ENCODE results near the gene SRPK3. TPM values are rescaled to one million over a fixed set of nuclear protein-coding genes. Genes with fewer than 3 reads are reported as not detected.
A peak's percentile ranks its signal among the peaks of the same experiment; 100 is the strongest.
"Not testable (repeated sequence)": the region's sequence is repeated elsewhere in the genome, so short reads cannot be mapped to it uniquely, and the experiment has no call there.

The SRPK3 gene
- total and polyA plus RNA-seq, 5 donors: 27.0 to 53.1 (median 36.5) TPM

DNA sequence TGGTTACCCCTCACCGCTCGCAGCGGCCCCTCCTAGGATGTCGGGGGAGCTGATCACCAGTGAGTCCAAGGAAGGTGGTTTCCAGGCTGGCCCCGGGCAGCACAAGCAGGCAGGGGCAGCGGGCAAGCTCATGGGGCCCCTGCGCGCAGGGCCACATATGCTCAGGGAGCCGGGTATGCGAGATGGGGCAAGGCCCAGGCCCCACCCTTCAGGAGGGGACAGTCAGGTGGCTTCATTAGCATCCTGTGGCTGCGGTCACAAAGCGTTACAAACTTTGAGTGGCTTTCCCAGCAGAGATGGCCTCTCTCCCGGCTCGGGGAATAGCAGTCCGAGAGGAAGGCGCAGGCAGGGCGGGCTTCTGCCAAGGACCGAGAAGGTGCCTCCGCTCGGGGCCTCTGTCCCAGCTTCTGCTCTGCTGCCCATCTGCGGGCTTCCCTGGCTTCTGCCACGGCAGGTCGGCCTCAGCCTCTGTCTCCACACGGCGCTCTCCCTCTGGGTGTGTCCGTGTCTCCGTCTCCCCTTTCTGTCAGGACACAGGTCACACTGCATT, 42.7 kb upstream of the SRPK3 start:
- H3K9me3 ChIP-seq (ENCODE audit: control insufficient read depth, low read length): no peaks in the 10 kb centered on the region
- WGBS: 94% methylated on average over 25 of the region's 27 CpGs
- intact Hi-C loops (cut with DNase I): no loop called here

DNA sequence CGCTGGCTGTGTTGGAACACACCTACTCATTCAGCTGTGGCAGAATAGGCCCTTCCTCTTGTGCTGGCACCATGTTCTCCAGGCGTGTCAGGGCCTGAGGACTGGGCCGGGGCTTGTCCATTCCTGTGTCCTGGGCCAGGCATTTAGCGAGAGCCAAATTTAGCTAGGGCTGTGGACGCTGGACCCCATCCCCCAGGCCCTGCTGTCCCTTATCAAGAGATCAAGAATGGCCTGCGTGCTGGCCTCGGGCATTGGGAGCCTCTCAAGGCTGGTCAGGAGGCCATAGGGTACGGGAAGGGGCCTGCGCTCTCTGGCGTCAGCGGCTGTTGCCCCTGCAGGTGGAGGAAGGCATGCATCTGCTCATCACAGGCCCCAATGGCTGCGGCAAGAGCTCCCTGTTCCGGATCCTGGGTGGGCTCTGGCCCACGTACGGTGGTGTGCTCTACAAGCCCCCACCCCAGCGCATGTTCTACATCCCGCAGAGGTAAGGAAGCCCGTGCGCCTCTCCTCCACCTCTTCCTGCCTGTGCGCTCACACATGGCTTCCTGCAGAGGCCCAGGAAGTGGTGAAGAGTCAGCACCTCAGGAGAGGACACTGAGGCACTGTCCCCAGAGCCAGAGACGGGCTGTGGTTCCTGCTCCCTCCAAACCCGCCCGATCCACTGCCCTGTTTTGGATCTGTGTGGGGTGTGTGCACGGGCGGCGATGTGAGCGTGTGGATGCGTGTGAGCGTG, 40.9 kb upstream of the SRPK3 start:
- intact Hi-C loops (cut with DNase I): no loop called here
- WGBS: 84% methylated on average over 29 of the region's 29 CpGs
- ATAC-seq: peak in 1 of 2 donors; percentile 32
- Histone ChIP-seq H3K27ac (ENCODE audit: low read length) (no peak overlapping the region), H3K9me3 (ENCODE audit: control insufficient read depth, low read length) (no peaks in the 10 kb centered on the region), H3K27me3 (ENCODE audit: control insufficient read depth, insufficient read depth) (no peaks in the 10 kb centered on the region), H3K4me3 (ENCODE audit: low read length) (no peak overlapping the region), H3K4me1 (ENCODE audit: control insufficient read depth, insufficient read depth, low read length) (no peaks in the 10 kb centered on the region)
- peak in 2 of 3 donors; percentile 43 to 46 for DNase-seq

More for the DNA sequence above, 42.7 kb upstream of the SRPK3 start:
- no peaks in the 10 kb centered on the region for H3K4me1 ChIP-seq (ENCODE audit: control insufficient read depth, insufficient read depth, low read length)
- H3K27me3 ChIP-seq (ENCODE audit: control insufficient read depth, insufficient read depth): no peaks in the 10 kb centered on the region
- no peak overlapping the region for H3K27ac ChIP-seq (ENCODE audit: low read length)
- ATAC-seq: no peak
- peak in 1 of 3 donors; percentile 41 for DNase-seq
- no peak overlapping the region for H3K4me3 ChIP-seq (ENCODE audit: low read length)

DNA sequence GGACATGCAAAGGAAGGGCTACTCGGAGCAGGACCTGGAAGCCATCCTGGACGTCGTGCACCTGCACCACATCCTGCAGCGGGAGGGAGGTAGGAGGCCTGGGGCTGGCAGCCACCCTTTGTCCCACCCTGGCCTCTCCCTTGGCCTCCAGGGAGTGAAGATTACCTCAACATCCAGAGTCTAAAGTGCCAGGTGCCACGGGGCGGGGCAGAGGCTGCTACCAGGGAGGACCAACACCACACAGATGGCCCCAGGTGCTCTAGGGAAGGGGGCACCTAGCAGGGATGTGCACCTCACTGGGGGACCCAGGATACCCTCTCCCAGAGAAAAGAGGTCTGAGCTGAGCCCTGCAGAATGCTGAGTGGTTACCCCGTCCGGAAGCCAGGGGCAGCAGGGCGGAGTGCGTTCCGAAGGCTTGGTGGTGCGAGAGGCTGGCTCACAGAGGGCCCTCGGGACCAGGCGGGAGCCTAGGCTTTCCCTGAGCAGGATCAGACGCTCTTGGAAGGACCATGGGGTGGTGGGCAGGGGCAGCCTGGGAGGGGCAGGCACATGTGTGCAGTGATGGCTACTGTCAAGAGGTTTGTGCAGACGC, 40.1 kb upstream of the SRPK3 start:
- Histone ChIP-seq H3K27me3 (ENCODE audit: control insufficient read depth, insufficient read depth) (no peaks in the 10 kb centered on the region), H3K27ac (ENCODE audit: low read length) (no peak overlapping the region), H3K9me3 (ENCODE audit: control insufficient read depth, low read length) (no peaks in the 10 kb centered on the region), H3K4me1 (ENCODE audit: control insufficient read depth, insufficient read depth, low read length) (no peaks in the 10 kb centered on the region), H3K4me3 (ENCODE audit: low read length) (no peak overlapping the region)
- peak in 2 of 3 donors; percentile 46 to 49 for DNase-seq
- intact Hi-C loops (cut with DNase I): no loop called here
- ATAC-seq: no peak
- WGBS: 85% methylated on average over 16 of the region's 16 CpGs

DNA sequence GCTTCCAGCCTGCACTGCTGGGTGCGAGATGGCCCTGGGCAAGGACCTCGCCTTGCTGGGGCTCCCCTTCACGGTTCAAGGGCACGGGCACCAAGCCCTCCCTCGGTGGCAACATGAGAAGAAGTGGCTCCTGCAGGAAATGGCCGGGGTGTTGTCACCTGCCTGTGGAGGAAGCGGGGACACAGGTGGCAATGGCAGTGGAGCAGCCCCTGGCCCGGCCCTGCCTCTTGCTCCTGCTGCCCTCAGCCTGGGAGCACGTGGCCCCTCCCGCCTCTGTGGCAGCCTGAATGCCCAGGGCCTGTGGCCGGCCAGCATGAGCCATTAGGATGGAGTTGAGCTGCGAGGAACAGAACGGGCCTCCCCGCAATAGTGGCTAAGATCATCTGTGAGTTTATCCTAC, 39.4 kb upstream of the SRPK3 start:
- no peak overlapping the region for H3K27ac ChIP-seq (ENCODE audit: low read length)
- intact Hi-C loops (cut with DNase I): no loop called here
- 93% methylated on average over 14 of the region's 14 CpGs for WGBS

DNA sequence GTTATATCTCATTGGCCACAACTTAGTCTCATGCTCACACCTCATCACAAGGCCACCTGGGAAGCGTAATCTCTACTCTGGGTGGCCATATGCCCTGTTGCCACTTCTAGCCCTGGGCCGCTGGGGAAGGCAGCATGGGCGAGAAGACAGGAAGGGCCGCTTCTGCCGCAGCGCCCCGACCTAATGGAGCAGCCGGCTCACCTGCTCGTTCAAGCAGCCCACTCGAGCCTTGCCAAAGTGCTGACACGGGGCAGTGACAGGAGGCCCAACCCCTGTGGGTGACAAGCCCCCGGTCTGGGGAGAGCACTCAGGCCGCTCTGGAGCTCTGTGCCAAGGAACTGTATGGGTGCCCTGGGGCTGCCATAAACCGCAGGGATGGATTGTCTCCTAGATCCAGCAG, 38.7 kb upstream of the SRPK3 start:
- H3K9me3 ChIP-seq (ENCODE audit: control insufficient read depth, low read length); H3K4me1 ChIP-seq (ENCODE audit: control insufficient read depth, insufficient read depth, low read length); H3K4me3 ChIP-seq (ENCODE audit: low read length); H3K27ac ChIP-seq (ENCODE audit: low read length); intact Hi-C loops (cut with DNase I); H3K27me3 ChIP-seq (ENCODE audit: control insufficient read depth, insufficient read depth); ATAC-seq: not testable (repeated sequence)
- WGBS: 96% methylated on average over 14 of the region's 14 CpGs
- peak in 1 of 3 donors; percentile 42 for DNase-seq

More for the DNA sequence above, 39.4 kb upstream of the SRPK3 start:
- ATAC-seq (no peak), DNase-seq (peak in 1 of 3 donors; percentile 48)
- Histone ChIP-seq H3K4me1 (ENCODE audit: control insufficient read depth, insufficient read depth, low read length) (no peaks in the 10 kb centered on the region), H3K27me3 (ENCODE audit: control insufficient read depth, insufficient read depth) (no peaks in the 10 kb centered on the region), H3K9me3 (ENCODE audit: control insufficient read depth, low read length) (no peaks in the 10 kb centered on the region), H3K4me3 (ENCODE audit: low read length) (no peak overlapping the region)

DNA sequence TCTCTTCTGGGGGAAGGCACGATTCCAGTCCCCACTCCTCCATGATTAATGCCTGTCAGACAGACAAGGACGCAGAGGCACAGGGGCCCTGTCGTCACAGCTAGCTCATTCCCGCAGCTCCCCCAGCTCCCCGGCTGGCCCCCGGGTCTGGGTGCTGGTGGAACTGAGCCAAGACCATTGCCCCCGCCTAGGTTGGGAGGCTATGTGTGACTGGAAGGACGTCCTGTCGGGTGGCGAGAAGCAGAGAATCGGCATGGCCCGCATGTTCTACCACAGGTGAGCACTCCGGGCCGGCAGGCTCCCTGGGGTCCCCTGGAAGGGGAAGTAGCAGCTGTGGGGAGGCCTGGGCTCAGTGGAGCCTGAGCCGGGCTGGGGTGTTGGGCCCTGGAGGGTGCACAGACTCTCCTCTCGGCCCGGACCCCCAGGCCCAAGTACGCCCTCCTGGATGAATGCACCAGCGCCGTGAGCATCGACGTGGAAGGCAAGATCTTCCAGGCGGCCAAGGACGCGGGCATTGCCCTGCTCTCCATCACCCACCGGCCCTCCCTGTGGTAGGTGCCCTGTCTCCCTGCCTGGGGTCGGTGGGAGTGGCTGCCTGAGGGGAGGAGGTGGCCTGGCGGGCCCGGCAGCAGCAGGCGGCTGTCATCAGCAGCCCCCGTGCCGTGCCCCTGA, 37.9 kb upstream of the SRPK3 start:
- WGBS: 69% methylated on average over 30 of the region's 32 CpGs
- H3K9me3 ChIP-seq (ENCODE audit: control insufficient read depth, low read length); H3K4me3 ChIP-seq (ENCODE audit: low read length); H3K27me3 ChIP-seq (ENCODE audit: control insufficient read depth, insufficient read depth); intact Hi-C loops (cut with DNase I); ATAC-seq; H3K27ac ChIP-seq (ENCODE audit: low read length); H3K4me1 ChIP-seq (ENCODE audit: control insufficient read depth, insufficient read depth, low read length): not testable (repeated sequence)
- DNase-seq: peak in 1 of 3 donors; percentile 51

DNA sequence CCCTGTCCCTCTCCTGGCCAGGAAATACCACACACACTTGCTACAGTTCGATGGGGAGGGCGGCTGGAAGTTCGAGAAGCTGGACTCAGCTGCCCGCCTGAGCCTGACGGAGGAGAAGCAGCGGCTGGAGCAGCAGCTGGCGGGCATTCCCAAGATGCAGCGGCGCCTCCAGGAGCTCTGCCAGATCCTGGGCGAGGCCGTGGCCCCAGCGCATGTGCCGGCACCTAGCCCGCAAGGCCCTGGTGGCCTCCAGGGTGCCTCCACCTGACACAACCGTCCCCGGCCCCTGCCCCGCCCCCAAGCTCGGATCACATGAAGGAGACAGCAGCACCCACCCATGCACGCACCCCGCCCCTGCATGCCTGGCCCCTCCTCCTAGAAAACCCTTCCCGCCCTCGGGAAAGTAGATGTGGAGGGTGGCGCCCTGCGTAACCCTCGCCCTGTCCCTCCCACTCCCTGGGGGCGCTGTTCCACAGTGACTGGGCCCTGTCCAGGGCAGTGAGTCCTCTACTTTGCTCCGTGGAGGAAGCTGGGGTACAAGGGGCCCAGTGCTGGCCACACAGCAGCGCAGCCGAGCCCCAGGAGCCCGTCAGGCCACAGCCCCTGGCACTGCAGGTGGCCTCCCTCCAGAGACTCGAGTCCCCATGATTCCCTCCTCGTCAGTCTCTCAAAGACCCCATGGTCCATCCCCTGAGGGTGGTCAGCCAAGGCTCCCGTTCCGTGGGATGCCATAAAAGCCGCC, 37.2 kb upstream of the SRPK3 start:
- H3K27ac ChIP-seq (ENCODE audit: low read length); H3K4me1 ChIP-seq (ENCODE audit: control insufficient read depth, insufficient read depth, low read length); H3K4me3 ChIP-seq (ENCODE audit: low read length); H3K27me3 ChIP-seq (ENCODE audit: control insufficient read depth, insufficient read depth); ATAC-seq; H3K9me3 ChIP-seq (ENCODE audit: control insufficient read depth, low read length); intact Hi-C loops (cut with DNase I): not testable (repeated sequence)
- 44% methylated on average over 31 of the region's 35 CpGs for WGBS
- peak; percentile 74 to 91 (median 89) for DNase-seq

DNA sequence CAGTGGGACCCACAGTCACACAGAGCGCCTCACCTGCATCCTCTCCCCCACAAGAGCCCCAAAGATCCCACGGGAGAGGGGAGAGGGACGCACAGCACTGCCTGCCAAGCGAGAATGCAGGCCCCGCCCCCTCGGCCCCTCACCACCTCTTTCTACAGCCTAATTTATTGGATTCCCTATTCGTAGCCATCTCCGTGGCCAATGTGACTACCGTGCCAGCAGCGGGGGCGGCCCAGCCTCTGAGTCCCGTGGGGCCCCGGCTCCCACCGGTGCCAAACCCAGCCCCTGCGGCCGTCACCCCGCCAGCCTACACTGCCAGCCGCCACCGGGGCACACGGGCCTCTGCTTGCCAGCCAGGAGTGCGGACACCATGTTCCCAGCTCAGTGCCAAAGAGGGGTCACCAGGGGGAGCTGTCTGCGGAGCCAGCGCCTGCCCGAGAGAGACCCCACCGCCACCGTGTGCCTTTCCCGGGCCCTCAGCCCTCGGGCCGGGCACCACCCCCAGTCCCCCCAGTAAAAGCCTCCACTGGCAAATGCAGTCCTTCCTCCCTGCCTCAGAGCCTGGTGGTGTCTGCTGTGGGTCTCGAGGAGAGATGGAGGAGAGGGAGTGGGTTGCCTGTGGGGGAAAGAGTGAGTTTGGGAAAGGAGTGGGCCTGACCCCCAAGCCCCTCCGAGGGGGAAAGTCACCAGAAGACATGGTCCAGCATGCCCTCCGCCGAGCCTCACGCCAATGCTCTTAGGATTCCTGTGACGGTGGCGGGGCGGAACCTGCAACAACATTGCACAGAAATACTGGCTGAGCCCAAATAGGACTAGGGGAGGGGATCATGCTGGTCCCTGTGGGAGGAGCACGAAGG, 36.4 kb upstream of the SRPK3 start:
- H3K27ac ChIP-seq (ENCODE audit: low read length): no peak overlapping the region
- H3K27me3 ChIP-seq (ENCODE audit: control insufficient read depth, insufficient read depth): no peaks in the 10 kb centered on the region
- H3K4me1 ChIP-seq (ENCODE audit: control insufficient read depth, insufficient read depth, low read length): no peaks in the 10 kb centered on the region
- H3K4me3 ChIP-seq (ENCODE audit: low read length): no peak overlapping the region
- ATAC-seq (no peak), DNase-seq (peak; percentile 48 to 73 (median 68))
- H3K9me3 ChIP-seq (ENCODE audit: control insufficient read depth, low read length): no peaks in the 10 kb centered on the region
- intact Hi-C loops (cut with DNase I): no loop called here
- WGBS: 9% methylated on average over 38 of the region's 38 CpGs

DNA sequence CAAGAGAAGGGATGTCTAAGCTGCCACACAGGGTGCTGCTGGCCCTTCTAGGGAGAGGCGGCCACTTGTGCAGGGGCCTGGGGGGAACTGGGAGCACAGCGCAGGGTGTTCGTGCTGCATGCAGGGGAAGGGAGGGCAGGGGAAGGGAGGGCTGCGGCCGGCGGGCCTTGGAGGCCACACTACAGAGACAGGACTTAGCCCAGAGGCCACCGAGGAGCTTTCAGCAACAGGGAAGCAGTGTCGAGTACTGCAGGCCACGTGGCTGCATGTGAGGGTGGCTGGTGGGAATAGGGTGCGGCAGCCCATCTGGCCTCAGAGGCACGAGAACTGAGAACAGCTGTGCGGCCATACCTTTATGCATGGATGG, 35.8 kb upstream of the SRPK3 start:
- ATAC-seq; H3K27me3 ChIP-seq (ENCODE audit: control insufficient read depth, insufficient read depth); H3K4me1 ChIP-seq (ENCODE audit: control insufficient read depth, insufficient read depth, low read length); H3K9me3 ChIP-seq (ENCODE audit: control insufficient read depth, low read length); intact Hi-C loops (cut with DNase I); H3K27ac ChIP-seq (ENCODE audit: low read length); H3K4me3 ChIP-seq (ENCODE audit: low read length); DNase-seq: not testable (repeated sequence)
- WGBS: 25% methylated on average over 12 of the region's 12 CpGs

DNA sequence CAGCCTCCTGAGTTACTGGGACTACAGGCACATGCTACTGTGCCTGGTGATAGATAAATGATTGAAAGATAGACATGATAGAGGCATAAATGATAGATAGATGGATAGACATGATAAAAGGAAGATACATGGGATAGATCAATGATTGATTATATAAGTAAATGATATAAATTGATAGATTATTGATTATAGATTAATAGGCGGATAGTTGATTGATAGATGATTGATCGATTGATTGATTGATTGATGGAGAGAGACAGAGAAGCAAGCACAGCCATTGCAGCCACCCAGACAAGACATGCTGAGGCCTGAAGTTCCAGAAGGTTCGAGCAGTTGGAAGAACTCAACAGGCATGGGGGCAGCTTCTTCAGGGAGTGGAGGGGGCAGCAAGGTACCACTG, 34.5 kb upstream of the SRPK3 start:
- no peak overlapping the region for H3K4me3 ChIP-seq (ENCODE audit: low read length)
- intact Hi-C loops (cut with DNase I): no loop called here
- no peak for ATAC-seq
- no peaks in the 10 kb centered on the region for H3K9me3 ChIP-seq (ENCODE audit: control insufficient read depth, low read length)
- no peak for DNase-seq
- H3K4me1 ChIP-seq (ENCODE audit: control insufficient read depth, insufficient read depth, low read length): no peaks in the 10 kb centered on the region
- no peaks in the 10 kb centered on the region for H3K27me3 ChIP-seq (ENCODE audit: control insufficient read depth, insufficient read depth)
- H3K27ac ChIP-seq (ENCODE audit: low read length): no peak overlapping the region
- WGBS: 86% methylated on average over 3 of the region's 3 CpGs

Data from right cardiac atrium (tissue), 5 donors.